Skin epidermis (tissue), 12 donors: ENCODE data around the gene RAP1A.

ENCODE experiments used
- H3K27ac ChIP-seq, 21 experiments: fragments of 200-600 bp; sonication (generic) in 11 of 21; one replicate each; pipeline ENCODE4 v1.5.0; 2020; ENCODE audit warnings: mild to moderate bottlenecking in 3 of 21, inconsistent platforms in 2 of 21, moderate library complexity in 2 of 21
- H3K4me3 ChIP-seq, 7 experiments: fragments of 200-600 bp; sonication (generic) in 2 of 7; one replicate each; pipeline ENCODE4 v1.5.0; 2020; ENCODE audit warnings: inconsistent platforms in 2 of 7, mild to moderate bottlenecking in 2 of 7, moderate library complexity in 1 of 7

The RAP1A gene

DNA sequence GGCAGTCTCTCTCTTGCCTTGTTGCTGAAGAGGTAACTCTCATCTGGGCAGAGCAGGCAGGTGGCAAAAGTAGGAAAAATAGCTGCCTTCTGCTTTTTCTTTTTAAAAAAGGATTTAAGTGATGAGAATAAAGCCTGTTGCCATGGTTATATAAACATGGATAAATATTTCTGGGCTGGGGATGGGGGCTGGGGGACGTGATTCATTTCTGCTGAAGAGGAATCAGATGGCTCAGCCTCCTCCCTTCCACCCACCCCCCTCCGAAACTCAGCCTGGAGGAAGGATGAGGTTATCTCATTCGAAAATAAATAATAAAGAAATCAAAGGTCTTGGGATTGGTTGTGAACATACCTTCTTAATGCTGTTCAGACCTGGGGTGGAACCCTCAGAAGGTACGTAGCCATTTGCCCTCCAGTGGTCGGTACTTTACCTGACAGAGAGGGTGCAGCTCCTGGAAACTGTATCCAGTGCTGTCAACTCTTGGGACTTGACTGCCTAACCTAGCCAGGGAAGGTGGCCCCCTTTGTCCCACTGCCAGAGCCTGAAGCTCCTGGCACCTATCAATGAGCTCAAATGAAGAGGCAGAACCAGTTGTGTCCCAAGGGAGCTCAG is 123.5 kb downstream of the RAP1A start:
- H3K4me3 ChIP-seq = no peak overlapping the region
- no peak overlapping the region for H3K27ac ChIP-seq

DNA sequence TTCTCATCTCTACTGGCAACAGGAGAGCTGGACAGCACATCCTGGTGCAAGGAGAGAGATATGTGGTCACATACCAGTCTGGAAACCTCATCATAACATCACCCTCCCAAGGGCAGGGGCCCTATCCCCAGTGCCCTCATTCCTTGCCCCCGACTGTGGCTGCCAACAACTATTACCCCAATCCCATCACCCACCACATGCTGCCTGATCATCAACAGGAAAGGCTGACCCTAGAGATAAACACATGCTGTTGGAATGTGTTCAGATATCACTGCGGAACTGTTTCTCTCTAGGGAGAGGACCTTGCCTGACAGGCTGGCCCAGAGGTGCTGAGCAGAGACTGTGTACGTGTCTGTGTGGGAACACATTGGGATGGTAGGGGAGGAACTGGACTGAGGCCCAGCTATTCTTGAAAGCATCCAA is 124.1 kb downstream of the RAP1A start:
- Histone ChIP-seq H3K4me3 (no peak overlapping the region), H3K27ac (no peak overlapping the region)

DNA sequence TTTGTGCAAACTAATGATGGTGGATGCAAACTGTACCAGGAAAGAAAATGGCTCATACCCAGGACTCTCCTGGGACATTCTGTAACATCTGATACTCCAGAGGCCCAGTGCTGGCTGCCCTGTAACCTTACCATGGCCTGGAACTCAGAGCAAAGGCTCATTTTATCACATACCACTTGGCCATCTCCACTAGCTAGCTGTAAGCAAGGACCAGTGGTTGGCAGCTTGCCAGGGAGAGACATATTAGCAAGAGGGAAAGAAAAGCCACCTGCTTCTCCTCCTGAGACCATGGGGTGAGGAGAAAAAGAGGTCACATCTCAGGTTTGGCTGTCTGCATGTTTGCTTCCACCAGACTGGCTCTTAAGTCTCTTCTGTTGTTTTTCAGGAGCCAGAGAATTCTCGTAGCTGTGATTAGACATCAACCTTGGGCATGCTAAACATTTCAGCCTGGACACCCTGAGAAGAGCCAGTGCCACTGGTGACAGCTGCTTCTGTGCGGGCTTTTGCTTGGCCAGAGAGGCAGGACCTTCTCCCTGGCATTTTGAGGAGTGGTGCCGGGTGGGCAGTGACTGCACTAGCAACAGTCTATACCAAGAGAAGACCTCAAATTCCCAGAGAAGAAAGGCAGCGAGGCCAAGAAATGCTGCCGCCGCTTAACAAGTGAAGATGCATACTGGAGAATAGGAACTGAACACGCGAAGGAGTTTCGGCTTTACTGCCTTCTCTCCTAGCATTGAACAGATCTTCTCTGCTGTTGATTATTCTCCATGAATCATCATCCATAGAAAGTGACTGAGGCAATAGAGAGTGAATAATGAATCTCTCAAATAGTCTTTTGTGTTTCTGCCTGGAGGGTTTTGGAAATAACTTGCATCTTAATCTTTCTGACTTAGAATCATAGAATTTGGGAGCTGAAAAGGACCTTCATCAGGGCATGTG is 126.4 kb downstream of the RAP1A start:
- no peak overlapping the region for H3K4me3 ChIP-seq
- no peak overlapping the region for H3K27ac ChIP-seq

DNA sequence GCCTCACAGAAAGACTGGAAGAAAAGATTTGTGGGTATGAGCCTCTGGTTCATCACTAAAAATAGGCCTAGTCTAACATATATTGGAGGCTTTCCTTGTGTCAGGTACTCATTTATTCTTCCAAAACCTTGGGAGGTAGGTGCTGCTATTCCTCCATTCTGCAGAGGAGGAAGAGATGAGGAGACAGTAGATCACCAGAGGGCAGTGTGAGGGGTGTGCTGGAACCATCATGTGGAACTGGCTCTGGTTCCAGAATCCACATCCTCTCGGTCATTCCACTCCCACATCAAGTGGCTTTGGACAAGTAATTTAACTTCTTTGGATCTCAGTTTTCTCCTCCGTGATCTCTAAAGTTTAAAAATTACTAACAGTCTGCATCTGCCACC is 127.0 kb downstream of the RAP1A start:
- H3K27ac ChIP-seq = no peak overlapping the region
- no peak overlapping the region for H3K4me3 ChIP-seq

DNA sequence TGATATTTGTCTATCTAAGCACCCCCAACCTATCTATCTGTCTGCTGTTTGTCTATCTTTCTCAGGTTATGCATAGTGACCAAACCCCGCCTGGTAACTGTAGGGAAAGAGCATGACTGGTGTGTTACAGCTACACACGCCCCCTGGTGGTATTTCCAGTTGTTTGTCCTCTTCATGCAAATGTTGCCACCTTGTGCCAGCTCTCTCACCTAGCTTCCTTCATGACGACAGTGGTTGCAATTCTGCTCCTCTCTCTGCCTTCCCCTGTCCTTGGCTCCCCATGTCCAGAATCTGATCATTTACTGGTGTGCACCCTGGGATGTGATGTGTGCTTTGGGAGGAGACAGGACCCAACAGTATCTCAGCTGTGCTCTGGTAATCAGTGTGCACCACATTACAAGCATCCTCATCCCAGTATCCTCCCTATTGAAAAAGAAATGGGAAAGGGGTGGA is 127.7 kb downstream of the RAP1A start:
- H3K4me3 ChIP-seq = no peak overlapping the region
- no peak overlapping the region for H3K27ac ChIP-seq

DNA sequence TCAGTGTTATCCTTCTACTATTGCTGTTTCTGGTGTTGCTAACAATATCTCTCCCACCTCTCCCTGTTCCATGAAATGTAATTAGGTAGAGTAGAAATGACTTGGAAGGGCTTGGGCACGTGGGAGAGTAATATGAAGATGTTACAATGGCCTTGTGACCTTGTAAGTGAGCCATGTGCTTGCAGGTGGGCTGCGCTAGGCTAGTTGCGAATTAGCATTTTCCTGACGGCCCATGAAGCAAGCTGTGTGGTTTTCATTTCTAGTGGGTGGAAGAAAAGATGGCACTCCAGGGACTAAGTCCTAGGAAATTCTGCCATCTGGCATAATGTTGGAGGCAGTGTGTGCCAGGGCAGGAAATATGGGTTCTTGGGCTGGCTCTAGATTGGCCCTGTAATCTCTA is 128.4 kb downstream of the RAP1A start:
- Histone ChIP-seq H3K4me3 (no peak overlapping the region), H3K27ac (no peak overlapping the region)

DNA sequence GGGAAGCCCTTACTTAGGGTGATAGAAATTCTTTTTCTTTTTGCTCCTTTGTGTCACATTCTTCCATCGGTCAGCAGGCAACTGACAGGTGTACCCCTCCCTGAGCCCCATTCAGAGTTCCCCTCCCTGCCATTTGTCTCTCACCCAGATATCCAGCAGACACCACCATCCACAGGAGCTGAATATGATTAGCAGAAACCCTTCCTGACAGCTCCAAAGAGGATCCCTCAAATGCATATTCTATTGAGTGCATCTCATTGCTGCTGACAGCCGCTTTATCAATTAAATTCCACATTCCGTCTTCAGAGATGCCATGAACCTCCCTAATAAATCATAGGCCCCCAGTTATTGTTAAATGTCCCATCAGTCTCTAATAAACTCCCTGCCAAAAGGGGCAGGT is 130.0 kb downstream of the RAP1A start:
- H3K4me3 ChIP-seq = no peak overlapping the region
- H3K27ac ChIP-seq = no peak overlapping the region

DNA sequence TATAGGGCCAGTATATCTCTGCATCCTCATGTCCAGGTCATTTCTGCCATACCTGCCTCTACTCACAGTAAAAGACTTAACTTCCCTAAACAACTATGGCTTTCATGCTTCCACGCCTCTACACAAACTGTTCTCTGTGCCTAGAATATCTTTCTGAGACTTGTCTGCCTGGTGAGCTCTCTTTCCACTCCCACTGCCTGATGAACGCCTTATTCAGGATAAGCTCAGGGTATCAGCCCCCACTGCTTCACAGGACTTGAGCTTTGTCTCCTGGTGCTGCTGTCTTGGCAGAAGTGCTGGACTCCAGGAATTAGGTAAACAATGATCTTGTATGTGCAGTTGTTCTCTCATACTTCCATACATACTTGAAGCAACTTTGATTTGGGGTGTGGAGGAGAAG is 131.3 kb downstream of the RAP1A start:
- no peak overlapping the region for H3K4me3 ChIP-seq
- no peak overlapping the region for H3K27ac ChIP-seq

DNA sequence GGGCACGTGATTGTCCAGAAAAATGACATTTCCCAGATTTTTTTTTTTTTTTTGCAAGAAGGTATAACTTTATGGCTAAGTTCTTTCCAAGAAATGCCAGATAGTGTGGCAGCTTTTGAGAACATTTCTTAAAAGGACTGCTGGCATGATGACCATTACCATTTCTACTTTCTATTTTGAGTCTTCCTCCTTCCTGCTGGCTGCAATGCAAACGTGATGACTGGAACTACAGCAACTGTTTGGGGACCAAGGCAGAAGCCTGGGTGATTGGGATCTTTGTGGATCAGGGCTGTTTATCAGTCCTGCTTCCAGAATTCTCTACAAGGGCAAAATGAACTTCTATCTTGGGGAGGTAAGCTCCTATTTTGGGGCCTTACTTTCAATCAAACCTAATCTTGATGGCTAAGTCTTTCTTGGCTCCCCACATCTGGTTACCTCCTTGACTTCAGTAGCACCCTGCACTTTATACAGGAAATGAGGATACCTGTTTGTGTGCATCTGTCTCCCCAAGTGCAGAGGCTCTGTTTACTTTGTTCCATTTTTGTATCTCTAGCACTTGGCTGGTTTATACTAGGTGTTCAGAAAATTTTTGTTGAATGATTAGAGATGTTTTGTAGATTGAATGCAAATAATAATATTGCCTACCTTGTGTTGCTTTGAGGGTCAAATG is 132.5 kb downstream of the RAP1A start:
- Histone ChIP-seq H3K4me3 (no peak overlapping the region), H3K27ac (no peak overlapping the region)

DNA sequence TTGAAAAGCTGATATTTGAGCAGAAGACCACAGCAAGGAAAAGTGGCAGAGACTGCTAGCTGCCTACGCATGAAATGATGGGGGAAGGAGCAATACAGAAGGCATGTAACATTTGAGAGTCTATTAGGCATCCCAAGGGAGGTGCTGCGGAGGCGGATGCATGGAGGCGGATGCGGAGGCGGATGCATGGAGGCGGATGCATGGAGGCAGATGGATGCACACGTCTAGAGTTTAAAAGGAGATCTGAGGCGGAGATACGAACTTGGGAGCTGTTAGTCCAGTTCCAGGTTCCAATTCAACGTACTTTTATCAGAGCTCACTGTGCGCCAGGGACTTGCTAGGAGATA is 135.4 kb downstream of the RAP1A start:
- peak overlapping the region; percentile 54 to 95 (median 86) for H3K4me3 ChIP-seq
- peak overlapping the region; percentile 60 to 97 (median 90) for H3K27ac ChIP-seq

DNA sequence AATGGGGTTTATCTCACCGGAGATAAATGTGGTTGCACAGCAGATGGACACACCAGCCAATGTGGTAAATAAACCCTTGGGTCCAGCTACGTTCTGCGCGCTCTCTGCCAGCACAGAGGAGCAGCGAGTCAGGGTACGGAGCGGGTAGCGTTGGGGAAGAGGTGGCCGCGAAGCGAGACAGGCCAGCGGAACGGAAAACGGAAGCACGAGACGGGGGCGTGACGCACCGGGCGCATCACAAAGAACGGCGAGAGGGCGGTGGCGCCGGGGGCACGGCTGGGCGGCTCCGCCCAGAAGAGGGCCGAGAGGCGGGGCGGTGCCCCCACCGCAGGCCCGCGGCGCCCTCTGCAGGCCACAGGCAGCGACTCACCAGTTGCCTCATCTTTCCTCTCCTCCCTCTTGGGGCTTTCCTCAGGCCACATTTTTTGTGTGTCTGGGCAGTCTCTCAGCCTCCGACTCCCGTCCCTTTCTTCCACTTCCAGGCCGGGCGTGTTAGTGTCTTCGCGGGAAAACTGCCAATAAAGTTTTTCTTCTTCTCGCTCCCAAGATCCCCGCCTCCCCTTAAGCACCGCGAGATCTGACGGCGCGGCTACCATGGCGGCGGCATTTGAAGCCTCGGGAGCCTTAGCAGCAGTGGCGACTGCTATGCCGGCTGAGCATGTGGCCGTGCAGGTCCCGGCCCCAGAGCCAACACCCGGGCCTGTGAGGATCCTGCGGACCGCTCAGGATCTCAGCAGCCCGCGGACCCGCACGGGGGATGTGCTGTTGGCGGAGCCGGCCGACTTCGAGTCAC is 135.9 kb downstream of the RAP1A start, which contains the start of gene DDX20:
DDX20 (plus strand) TSS at position 571 of the 793 bp plus-strand sequence; CDS start at position 595, 24 bp downstream.
- Histone ChIP-seq H3K27ac (peak within 1 kb of the TSS; percentile 60 to 97 (median 90)), H3K4me3 (peak within 1 kb of the TSS; percentile 54 to 95 (median 86))

DNA sequence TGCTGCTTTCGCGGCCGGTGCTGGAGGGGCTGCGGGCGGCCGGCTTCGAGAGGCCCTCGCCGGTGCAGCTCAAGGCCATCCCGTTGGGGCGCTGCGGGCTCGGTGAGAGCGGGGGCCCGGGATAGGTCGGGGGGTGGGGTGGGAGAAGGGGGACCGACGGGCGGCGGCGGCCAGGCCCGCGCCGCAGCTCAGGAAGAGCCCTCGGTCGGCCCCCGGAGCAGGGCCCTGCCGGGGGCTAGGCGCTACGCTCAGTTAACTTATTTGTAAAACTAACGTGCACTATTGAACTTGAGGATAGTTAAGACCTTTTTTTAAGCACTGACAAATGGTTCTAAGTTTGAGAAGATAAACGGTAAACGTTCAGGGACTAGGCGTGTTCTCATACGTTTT is 136.5 kb downstream of the RAP1A start:
- Histone ChIP-seq H3K4me3 (peak overlapping the region; percentile 54 to 95 (median 86)), H3K27ac (peak overlapping the region; percentile 60 to 97 (median 90))

DNA sequence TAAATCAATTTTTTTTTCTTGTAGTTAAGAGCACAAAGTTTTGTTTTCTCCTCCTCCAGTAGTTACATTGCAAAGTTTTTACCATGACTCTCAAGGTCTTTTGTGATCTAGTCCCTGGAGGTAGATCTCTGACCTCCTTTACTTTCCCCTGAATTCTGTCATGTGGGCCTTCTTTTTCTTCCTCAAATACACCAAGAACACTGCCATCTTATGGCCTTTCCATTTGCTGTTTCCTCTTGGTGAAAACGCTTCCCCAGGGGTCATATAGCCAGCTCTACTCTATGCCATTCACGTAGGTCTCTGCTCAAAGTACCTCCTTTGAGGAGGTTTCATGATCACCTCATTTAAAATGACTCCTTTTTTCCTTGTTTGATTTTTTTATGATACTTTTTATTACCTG is 138.8 kb downstream of the RAP1A start:
- Histone ChIP-seq H3K27ac (no peak overlapping the region), H3K4me3 (no peak overlapping the region)

DNA sequence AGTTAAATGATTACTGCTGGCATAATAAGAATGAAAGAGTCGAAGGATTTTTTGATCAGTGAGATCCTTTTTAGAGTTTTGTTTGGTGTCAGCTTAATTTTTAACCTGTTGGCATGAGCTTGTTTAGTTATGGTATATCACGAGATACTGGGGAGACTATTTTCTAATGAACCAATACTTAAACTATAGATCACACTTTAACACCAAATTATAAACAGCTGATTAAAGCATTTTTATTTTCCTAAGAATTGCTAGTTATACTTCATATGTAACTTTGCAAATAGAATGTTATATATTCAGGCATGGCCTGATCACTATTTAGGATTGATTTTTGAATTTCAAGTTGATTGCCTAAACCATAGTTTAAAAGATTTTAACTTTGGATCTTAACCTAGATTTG is 142.1 kb downstream of the RAP1A start:
- Histone ChIP-seq H3K27ac (no peak overlapping the region), H3K4me3 (no peak overlapping the region)

DNA sequence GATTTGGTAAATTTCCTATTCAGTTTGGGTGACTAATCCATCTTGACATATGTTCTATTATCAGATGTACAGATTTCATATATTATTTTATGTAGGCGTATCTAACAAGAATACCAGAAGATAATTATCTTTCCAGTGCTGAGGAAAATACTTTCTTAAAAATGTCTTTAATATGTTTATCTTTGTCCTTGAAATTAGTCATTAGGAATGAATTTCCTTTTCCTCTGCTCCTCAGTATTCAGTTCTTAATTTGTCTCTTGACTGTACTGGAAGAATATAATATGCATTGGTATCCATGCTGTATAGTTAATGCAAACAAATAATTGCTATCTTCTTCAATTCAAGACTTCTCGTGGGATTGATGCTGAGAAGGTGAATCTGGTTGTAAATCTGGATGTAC is 142.7 kb downstream of the RAP1A start:
- Histone ChIP-seq H3K4me3 (no peak overlapping the region), H3K27ac (no peak overlapping the region)
